HepG2 (cell line): ENCODE results near the gene KLHL33. TPM values are rescaled to one million over a fixed set of nuclear protein-coding genes. Genes with fewer than 3 reads are reported as not detected.

Experiments used
- ATAC-seq: fragments of 200-7000 bp; cut with Tn5 transposase; 3 replicates; pipeline ENCODE4 v1.9.1; 2020; ENCODE audit warnings: mild to moderate bottlenecking, moderate library complexity
- BruUV-seq: library from RNA; stranded (reverse); fragments of 400-500 nt; replicated peaks from 2 replicates; lab custom pipeline; 2021; lab: Mats Ljungman, UMichigan
- CTCF ChIA-PET: fragments of 300-600 bp; formaldehyde crosslinking; extraction: SDS; loops from one replicate; lab custom pipeline; 2021; ENCODE audit warnings: low total read pairs, inconsistent platforms, low intra/inter-chr PET ratio; lab: Yijun Ruan, JAX
- POLR2A ChIA-PET: fragments of 350-600 bp; sonication (Branson Sonifier 250); formaldehyde crosslinking; loops from one replicate; lab custom pipeline; 2020; ENCODE audit warnings: antibody characterized with exemption, inconsistent platforms; lab: Yijun Ruan, JAX
- DNase-seq: peaks from one replicate; pipeline ENCODE4 v3.0.0-alpha.2; 2015; ENCODE audit warnings: low spot score
- FAIRE-seq: peaks from 3 replicates; lab custom pipeline; 2011; peaks lifted over from hg19 to GRCh38; lab: Jason Lieb, UNC
- H2AFZ ChIP-seq: one replicate; pipeline ENCODE4 v1.6.1; 2011; ENCODE audit warnings: low read length, inconsistent platforms
- H3K27ac ChIP-seq: fragments of 300-600 bp; 3 replicates; pipeline ENCODE4 v1.8.0; 2011; ENCODE audit warnings: mixed run types, mild to moderate bottlenecking, mixed read lengths, low read length, inconsistent platforms; ENCODE audit not compliant: insufficient read depth; ENCODE audit errors: extremely low read length
- H3K27me3 ChIP-seq, 2 experiments: fragments of 200-600 bp in 1 of 2; 2 replicates in 1 of 2; 3 replicates in 1 of 2; pipeline versions ENCODE4 v1.6.0 to v1.8.0; 2011; ENCODE audit warnings: low read length in 2 of 2, mild to moderate bottlenecking in 2 of 2, moderate library complexity in 2 of 2, inconsistent platforms in 1 of 2; ENCODE audit not compliant: insufficient read depth in 2 of 2, control insufficient read depth in 1 of 2
- H3K36me3 ChIP-seq, 2 experiments: fragments of 200-600 bp in 1 of 2; replicated peaks in 1 of 2; 2 replicates in 1 of 2; 3 replicates in 1 of 2; pipeline versions ENCODE4 v1.5.1 to v1.8.0; 2011; ENCODE audit warnings: low read length in 2 of 2, inconsistent platforms in 1 of 2; ENCODE audit not compliant: insufficient read depth in 2 of 2, control insufficient read depth in 1 of 2
- H3K4me1 ChIP-seq: 2 replicates; pipeline ENCODE4 v1.5.1; 2012; ENCODE audit warnings: low read length, inconsistent platforms; ENCODE audit not compliant: insufficient read depth
- H3K4me2 ChIP-seq: 2 replicates; pipeline ENCODE4 v1.6.0; 2011; ENCODE audit warnings: low read depth, low read length, inconsistent platforms
- H3K4me3 ChIP-seq, 3 experiments: fragments of 200-600 bp in 1 of 3; sonication (generic), shearing (Covaris generic) in 1 of 3; replicated peaks in 1 of 3; 2 replicates each; pipeline ENCODE4 v1.5.1; 2011 to 2016; ENCODE audit warnings: low read length in 3 of 3, inconsistent platforms in 2 of 3, low read depth in 2 of 3, mild to moderate bottlenecking in 2 of 3, control low read depth in 1 of 3, mixed read lengths in 1 of 3; ENCODE audit not compliant: insufficient read depth in 1 of 3
- H3K79me2 ChIP-seq: one replicate; pipeline ENCODE4 v1.6.1; 2011; ENCODE audit warnings: low read length, inconsistent platforms; ENCODE audit not compliant: insufficient read depth
- H3K9ac ChIP-seq: 2 replicates; pipeline ENCODE4 v1.6.0; 2011; ENCODE audit warnings: mild to moderate bottlenecking, low read depth, low read length, inconsistent platforms; ENCODE audit not compliant: insufficient read depth
- H3K9me3 ChIP-seq: 2 replicates; pipeline ENCODE4 v1.5.1; 2012; ENCODE audit warnings: mild to moderate bottlenecking, low read length
- H4K20me1 ChIP-seq: 2 replicates; pipeline ENCODE4 v1.6.0; 2011; ENCODE audit warnings: inconsistent platforms, mild to moderate bottlenecking, low read length, moderate library complexity; ENCODE audit not compliant: insufficient read depth
- DMAP1 ChIP-seq: IDR thresholded peaks from 2 replicates; pipeline ENCODE4 v1.6.1; 2016
- DMTF1 ChIP-seq: sonication (generic); formaldehyde crosslinking; IDR thresholded peaks from 2 replicates; pipeline ENCODE4 v1.4.0; 2020; ENCODE audit warnings: mild to moderate bottlenecking, missing genetic modification reagents
- FLYWCH1 ChIP-seq: sonication (generic); formaldehyde crosslinking; IDR thresholded peaks from 2 replicates; pipeline ENCODE4 v1.8.1; 2023; ENCODE audit warnings: mild to moderate bottlenecking, missing genetic modification reagents
- FOXJ3 ChIP-seq: sonication (generic); formaldehyde crosslinking; IDR thresholded peaks from 2 replicates; pipeline ENCODE4 v1.4.0; 2020; ENCODE audit warnings: missing genetic modification reagents, mild to moderate bottlenecking, borderline replicate concordance
- HMGXB4 ChIP-seq, 2 experiments: sonication (generic) in 1 of 2; formaldehyde crosslinking in 1 of 2; IDR thresholded peaks; 2 replicates each; pipeline versions ENCODE4 v1.4.0 to v1.6.1; 2018 to 2020; ENCODE audit warnings: missing genetic modification reagents in 2 of 2, borderline replicate concordance in 1 of 2, low read depth in 1 of 2, mild to moderate bottlenecking in 1 of 2, missing biosample characterization in 1 of 2
- NKX3-1 ChIP-seq: sonication (generic); formaldehyde crosslinking; IDR thresholded peaks from 2 replicates; pipeline ENCODE4 v1.5.0; 2020; ENCODE audit warnings: missing genetic modification reagents
- RERE ChIP-seq: IDR thresholded peaks from 2 replicates; pipeline ENCODE4 v1.6.1; 2016; ENCODE audit warnings: low read depth, missing genetic modification reagents, missing compliant biosample characterization
- ZNF230 ChIP-seq: sonication (generic); formaldehyde crosslinking; IDR thresholded peaks from 2 replicates; pipeline ENCODE4 v1.4.0; 2020; ENCODE audit warnings: mild to moderate bottlenecking, missing genetic modification reagents
- ZNF549 ChIP-seq: sonication (generic); formaldehyde crosslinking; IDR thresholded peaks from 2 replicates; pipeline ENCODE4 v1.5.0; 2020; ENCODE audit warnings: missing genetic modification reagents
- whole genome bisulfite sequencing: methylation state at CpG from one replicate; pipeline ENCODE4 v1.1.6; 2017; ENCODE audit warnings: low lambda C conversion rate; 5-methylcytosine and 5-hydroxymethylcytosine counted together
- in situ Hi-C: cut with HindIII; loops from 2 replicates; pipeline ENCODE4 v1.10.0; 2017; ENCODE audit warnings: low pct_unique_long_range_greater_than_20kb; ENCODE audit not compliant: extremely low pct_ligation_motif_present
- intact Hi-C: fragments of 100-400 bp; cut with micrococcal nuclease; formaldehyde crosslinking; loops from one replicate; pipeline ENCODE4 v1.10.0; 2022; ENCODE audit not compliant: unreplicated experiment
- polyA plus RNA-seq, 8 experiments: library from polyadenylated mRNA; depleted of rRNA in 3 of 8; stranded (reverse) in 7 of 8; unstranded in 1 of 8; fragments of >200 nt; fragmentation: Illumina TruSeq in 4 of 8; extraction: Trizol in 4 of 8; gene quantifications; 2 replicates each; pipeline versions ENCODE4 v1.2.1 to v1.2.3, GENCODE V29; 2011 to 2016; ENCODE audit warnings: low read depth in 4 of 8, missing spikeins in 1 of 8, mixed read lengths in 1 of 8; ENCODE audit not compliant: insufficient read depth in 1 of 8
- total RNA-seq, 5 experiments: library from RNA; depleted of rRNA; stranded (reverse); fragments of >200 nt; fragmentation: Illumina TruSeq; extraction: Trizol; gene quantifications; 2 replicates each; pipeline ENCODE4 v1.2.3, GENCODE V29; 2016; ENCODE audit warnings: low read depth in 1 of 5

Gene KLHL33
- total and polyA plus RNA-seq, 2 of the 13 experiments (the other 11 are each of a cell fraction or from before 2014, with no cell fraction given) = not detected

- DNase-seq (peak; percentile 88), ATAC-seq (peak; percentile 97), FAIRE-seq (peak; percentile 93)
- in situ Hi-C loops = loop anchor here (10.0 to 25.0 kb wide), 3 partner anchors 132 to 505 kb away; partner anchors contain the start of genes CCNB1IP1 and PARP2
- intact Hi-C loops = loop anchor here (1.0 kb wide), 3 partner anchors 8 to 213 kb away; partner anchors contain the start of genes PIP4P1 and TEP1
- TSS peak; percentile 65 for BruUV-seq
- Histone ChIP-seq H3K79me2 (peaks cover 17% of the 10 kb centered on the region), H3K4me1 (peaks cover 52% of the 10 kb centered on the region), H3K4me3 (peak within 1 kb of the TSS; percentile 54 to 93 (median 74)), H4K20me1 (no peaks in the 10 kb centered on the region), H3K27me3 (no peaks in the 10 kb centered on the region), H2AFZ (peak within 1 kb of the TSS; percentile 78), H3K36me3 (peaks cover 3 to 12% of the 10 kb centered on the region in 2 experiments; a peak in 3 of 5 replicates), H3K27ac (peak within 1 kb of the TSS; percentile 53), H3K9ac (peak within 1 kb of the TSS; percentile 70), H3K4me2 (peak within 1 kb of the TSS; percentile 99), H3K9me3 (no peaks in the 10 kb centered on the region)
- CTCF ChIA-PET = no interaction called here
- WGBS = 0% methylated on average over 24 of the region's 40 CpGs
- POLR2A ChIA-PET = interaction anchor here (0.7 to 4.1 kb wide), 11 partner anchors 8 to 212 kb away, joined by 3 to 46 read pairs (median 6); partner anchors contain the start of genes APEX1, OSGEP, PARP2 and PIP4P1
- no peak for TF ChIP-seq DMTF1 (CRISPR knock-in tag)
- TF ChIP-seq FOXJ3 (CRISPR knock-in tag) = no peak
- TF ChIP-seq ZNF230 (CRISPR knock-in tag) = peak; percentile 46; the same call in 1 of the 2 replicates
- peak; percentile 67; the same call in 1 of the 2 replicates for TF ChIP-seq DMAP1 (CRISPR knock-in tag)
- no peak for TF ChIP-seq RERE
- TF ChIP-seq NKX3-1 (CRISPR knock-in tag) = 0 out of 2 replicates have a peak, but pooled peaks have one; percentile 51
- no peak for TF ChIP-seq ZNF549 (CRISPR knock-in tag)
- peak; percentile 86 to 90 for TF ChIP-seq HMGXB4 (CRISPR knock-in tag; IDR thresholded peaks at IDR 0.05; ENCODE audit: borderline replicate concordance in 1 of 2, low read depth in 1 of 2)
- TF ChIP-seq FLYWCH1 (CRISPR knock-in tag) = no peak
Observed at GRCh38 chr14:20469242-20469889, 33.4 kb upstream of the KLHL33 start, which contains the start of gene PNP. Gene PNP, plus strand, starts transcription at chr14:20469406. Its CDS starts 119 bp downstream, at chr14:20469525.
